Breast epithelium (tissue), 4 donors: ENCODE results near the gene TMEM17. TPM values are rescaled to one million over a fixed set of nuclear protein-coding genes. Genes with fewer than 3 reads are reported as not detected.

Experiments
- DNase-seq, 2 donors: peaks; one replicate each; pipeline ENCODE4 v3.0.0-alpha.2; 2019; ENCODE audit warnings: low spot score in 2 of 2
- H3K27ac ChIP-seq, 2 donors: fragments of 200-600 bp; sonication (generic) in 1 of 2; one replicate each; pipeline ENCODE4 v1.5.1; 2016 to 2019; ENCODE audit warnings: mild to moderate bottlenecking in 1 of 2
- H3K27me3 ChIP-seq, 2 donors: fragments of 200-600 bp; sonication (generic) in 1 of 2; one replicate each; pipeline versions ENCODE4 v1.5.1 to v1.6.0; 2017 to 2019; ENCODE audit warnings: control low read depth in 1 of 2, mild to moderate bottlenecking in 1 of 2
- H3K36me3 ChIP-seq: fragments of 200-600 bp; one replicate; pipeline ENCODE4 v1.5.1; 2019
- H3K4me1 ChIP-seq, 2 donors: fragments of 200-600 bp; sonication (generic); one replicate each; pipeline ENCODE4 v1.5.1; 2016 to 2019; ENCODE audit warnings: control low read depth in 1 of 2
- H3K4me3 ChIP-seq, 3 donors: fragments of 200-600 bp; sonication (generic); 1 replicate in 2 of 3; 2 replicates in 1 of 3; pipeline ENCODE4 v1.5.1; 2016 to 2019; ENCODE audit warnings: mild to moderate bottlenecking in 3 of 3, moderate library complexity in 2 of 3
- H3K9me3 ChIP-seq, 2 donors: fragments of 200-600 bp; sonication (generic) in 1 of 2; one replicate each; pipeline ENCODE4 v1.5.1; 2016 to 2019; ENCODE audit warnings: control low read depth in 1 of 2
- POLR2A ChIP-seq: fragments of 450-650 bp; IDR thresholded peaks from one replicate; pipeline ENCODE4 v1.6.1; 2016; ENCODE audit warnings: antibody characterized with exemption, mild to moderate bottlenecking, moderate library complexity
- POLR2AphosphoS5 ChIP-seq, 3 donors: sonication (generic); formaldehyde crosslinking; IDR thresholded peaks; one replicate each; pipeline ENCODE4 v1.6.1; 2017; ENCODE audit warnings: antibody characterized with exemption in 3 of 3
- intact Hi-C: fragments of 100-400 bp; cut with DNase I; formaldehyde crosslinking; loops from one replicate; pipeline ENCODE4 v1.15.1; 2023; ENCODE audit warnings: low total_unique reads
- total RNA-seq, 3 donors: library from RNA; depleted of rRNA; stranded (reverse); fragments of >200 nt; gene quantifications; one replicate each; pipeline ENCODE4 v1.1.0, GENCODE V29; 2016

Gene TMEM17
- total RNA-seq, 3 donors from 2014 or later, result 0.33 to 3.4 (median 2.3) TPM

- Histone ChIP-seq H3K36me3 (no peaks in the 10 kb centered on the region), H3K9me3 (no peaks in the 10 kb centered on the region), H3K4me3 (no peak overlapping the region), H3K4me1 (no peaks in the 10 kb centered on the region), H3K27ac (peak overlapping the region; percentile 82 to 85), H3K27me3 (no peaks in the 10 kb centered on the region)
- intact Hi-C loops, result loop anchor here (10.0 kb wide), 1 partner anchor 324 kb away; no protein-coding TSS in a partner anchor
- TF ChIP-seq POLR2AphosphoS5 (IDR thresholded peaks at IDR 0.05) (peak in 2 of 3 donors; percentile 37 to 54), POLR2A (no peak)
- DNase-seq, result peak; percentile 64 to 95
Measured at GRCh38 chr2:62450716-62451191, 55.2 kb downstream of the TMEM17 start.

Other genes with a start within 250 kb of the TMEM17 start
- 100 to 1,000 TPM in 1 of 3 donors, 10 to 100 TPM in 2; 65.9 to 118 (median 87.2) TPM for gene EHBP1, start 199.5 kb upstream of the TMEM17 start, total RNA-seq